ENCODE measurements around the gene CBY3.
"Not testable (repeated sequence)": the region's sequence is repeated elsewhere in the genome, so short reads cannot be mapped to it uniquely, and the experiment has no call there.

Gene CBY3

DNA sequence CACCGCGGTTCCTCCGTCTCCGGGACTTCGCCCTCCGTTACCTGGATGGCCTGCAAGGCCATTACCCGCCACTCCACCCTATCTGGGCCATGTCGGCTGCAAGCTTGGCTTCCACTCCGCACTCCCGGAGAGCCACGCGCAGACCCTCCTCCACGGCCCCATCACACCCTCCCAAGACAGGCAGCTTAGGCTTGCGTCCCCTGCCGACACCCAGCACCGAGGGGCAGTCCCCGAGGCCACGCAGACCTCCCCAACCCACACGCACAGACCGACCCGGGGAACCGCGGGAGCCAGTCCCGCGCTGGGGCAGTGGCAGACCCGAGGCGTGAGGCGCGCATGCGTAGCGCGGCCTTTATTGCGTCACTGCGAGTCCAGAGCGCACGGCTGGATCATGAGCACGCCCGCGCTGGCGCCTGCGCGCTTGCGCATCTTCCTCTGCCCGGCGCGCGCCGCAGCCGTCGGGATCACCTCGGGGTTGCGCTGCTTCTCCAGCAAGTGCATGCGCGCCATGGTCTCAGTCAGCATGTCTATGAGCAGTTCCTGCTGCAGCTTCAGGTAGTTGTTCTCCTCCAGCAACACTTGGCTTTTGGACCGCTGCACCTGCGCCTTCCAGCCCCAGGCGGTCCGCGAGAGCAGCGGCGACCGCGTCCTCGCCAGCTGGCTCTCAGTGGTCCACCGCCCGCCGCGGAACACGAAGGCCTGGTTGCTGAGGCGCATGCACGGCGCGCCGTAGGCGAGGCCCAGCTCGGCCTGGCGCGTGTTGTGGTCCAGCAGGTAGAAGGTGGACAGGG lies 2.4 kb downstream of the CBY3 start:
- DNase-seq (ENCODE audit: low read depth, low spot score) = peak; percentile 82

DNA sequence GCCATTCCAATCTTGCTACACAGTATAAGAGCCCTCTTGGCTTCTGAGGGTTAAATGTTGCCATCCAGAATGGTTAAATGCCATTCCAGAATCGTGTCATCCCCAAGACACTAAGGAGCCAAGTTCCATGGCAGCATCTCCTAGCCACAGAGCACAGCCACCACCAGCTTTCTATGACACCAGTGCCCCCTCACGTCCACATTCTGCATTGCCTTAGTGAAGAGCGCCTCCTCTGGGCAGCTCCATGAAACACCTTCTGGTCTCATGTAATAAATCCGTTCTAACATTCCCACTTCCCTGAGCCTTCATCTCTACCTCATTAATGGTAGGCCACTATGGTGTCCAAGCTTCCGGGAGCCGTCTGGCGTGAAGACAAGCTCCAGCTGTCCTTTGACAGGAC lies 12.4 kb downstream of the CBY3 start:
- peak; percentile 40 for DNase-seq (ENCODE audit: low read depth, low spot score)

DNA sequence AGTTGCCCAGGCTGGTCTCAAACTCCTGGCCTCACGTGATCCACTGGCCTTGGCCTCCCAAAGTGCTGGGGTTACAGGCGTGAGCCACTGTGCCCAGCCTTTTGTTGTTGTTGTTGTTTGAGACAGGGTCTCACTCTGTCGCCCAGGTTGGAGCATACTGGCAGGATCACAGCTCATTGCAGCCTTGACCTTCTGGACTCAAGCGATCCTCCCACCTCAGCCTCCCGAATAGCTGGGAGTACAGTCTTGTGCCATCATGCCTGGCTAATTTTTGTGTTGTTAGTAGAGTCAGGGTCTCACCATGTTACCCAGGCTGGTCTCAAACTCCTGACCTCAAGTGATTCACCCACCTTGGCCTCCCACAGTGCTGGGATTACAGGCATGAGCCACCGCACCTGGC lies 19.2 kb downstream of the CBY3 start:
- DNase-seq (ENCODE audit: low read depth, low spot score) = not testable (repeated sequence)

DNA sequence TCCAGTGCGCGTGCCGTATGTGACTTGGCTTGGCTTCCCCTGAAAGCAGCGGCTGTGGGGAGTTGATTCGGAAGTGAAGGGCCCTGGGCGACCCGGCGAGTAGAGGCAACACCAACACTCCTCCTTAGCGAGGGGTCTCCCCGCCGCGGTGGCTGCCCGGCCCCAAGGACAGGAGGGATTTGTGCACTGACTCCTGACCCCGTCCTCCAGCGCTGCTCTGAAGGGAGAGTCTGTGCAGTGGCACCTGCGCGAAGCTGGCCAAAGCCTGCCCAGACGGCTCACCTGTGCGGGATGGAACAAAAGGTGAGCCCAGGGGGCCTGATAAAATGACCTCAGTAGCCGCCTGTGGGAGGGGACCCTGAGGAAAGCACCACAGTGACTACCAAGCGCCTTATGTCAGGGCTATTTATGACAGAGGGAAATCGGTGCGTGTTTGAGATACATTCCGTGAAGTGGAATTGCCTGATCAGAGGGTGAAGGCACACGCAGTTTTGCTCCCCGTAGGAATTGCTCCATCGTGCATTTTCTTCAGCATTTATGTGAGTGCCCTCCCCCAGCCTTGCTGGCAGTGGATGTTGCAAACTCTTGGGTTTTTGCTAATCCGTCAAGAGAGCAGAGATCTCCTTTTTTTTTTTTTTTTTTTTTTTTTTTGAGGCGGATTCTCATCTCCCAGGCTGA lies 22.5 kb downstream of the CBY3 start:
- DNase-seq (ENCODE audit: low read depth, low spot score) = not testable (repeated sequence)

DNA sequence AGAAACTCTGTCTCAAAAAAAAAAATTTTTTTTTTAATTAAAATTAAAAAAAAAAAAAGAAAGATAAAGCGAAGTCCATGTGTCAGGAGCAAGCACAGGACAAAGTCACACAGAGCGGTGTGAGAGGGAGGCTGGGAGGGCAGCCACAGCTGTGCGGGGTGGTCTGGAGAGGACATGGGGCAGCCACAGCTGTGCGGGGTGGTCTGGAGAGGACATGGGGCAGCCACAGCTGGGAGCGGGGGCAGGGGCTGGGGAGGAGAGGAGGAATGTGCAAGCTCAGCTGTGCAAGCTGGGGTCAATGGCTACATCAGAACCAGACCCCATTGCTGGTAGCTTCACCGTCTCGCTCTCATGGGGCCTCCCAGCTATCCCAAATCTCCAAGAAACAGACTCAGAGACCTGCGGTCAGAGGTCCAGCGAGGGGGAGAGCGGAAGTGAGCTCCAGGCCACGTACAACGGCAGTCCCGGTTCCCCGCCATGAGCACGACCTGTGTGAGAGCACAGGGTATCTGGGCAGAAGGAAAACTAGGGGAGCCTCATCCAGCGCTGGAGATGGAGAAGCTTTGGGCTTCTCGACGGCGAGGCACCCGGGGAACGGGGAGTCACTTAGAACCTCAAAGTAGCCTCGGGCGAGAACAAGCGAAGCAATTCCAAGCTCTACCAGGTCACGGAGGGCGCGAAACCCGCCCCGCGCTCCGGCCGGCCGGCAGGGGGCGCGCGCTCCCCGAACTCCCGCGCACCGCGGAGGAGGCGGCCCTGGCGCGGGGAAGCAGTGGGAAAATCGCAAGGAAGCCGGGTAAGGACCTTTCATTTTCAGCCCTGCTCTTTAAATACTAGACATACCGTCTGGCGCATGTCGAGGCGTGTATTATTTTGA lies 23.3 kb downstream of the CBY3 start:
- not testable (repeated sequence) for DNase-seq (ENCODE audit: low read depth, low spot score)

DNA sequence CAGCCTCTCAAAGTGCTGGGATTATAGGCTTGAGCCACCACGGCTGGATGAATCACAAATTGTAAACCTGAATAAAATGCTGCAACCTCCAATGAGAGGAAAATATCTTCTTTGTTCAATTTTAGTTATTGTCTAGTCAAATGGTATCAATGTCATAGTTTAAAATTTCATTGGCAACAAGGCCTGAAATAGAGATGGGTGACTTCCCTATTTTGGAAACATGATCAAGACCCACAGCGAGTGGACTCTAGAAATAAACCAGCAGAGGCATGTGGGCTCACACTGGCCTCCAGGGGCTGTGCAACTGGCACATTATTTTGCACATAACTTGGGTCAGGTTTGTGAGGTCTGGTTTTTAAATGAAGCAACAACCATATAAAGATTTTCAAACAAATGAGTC lies 27.7 kb downstream of the CBY3 start:
- not testable (repeated sequence) for DNase-seq (ENCODE audit: low read depth, low spot score)

DNA sequence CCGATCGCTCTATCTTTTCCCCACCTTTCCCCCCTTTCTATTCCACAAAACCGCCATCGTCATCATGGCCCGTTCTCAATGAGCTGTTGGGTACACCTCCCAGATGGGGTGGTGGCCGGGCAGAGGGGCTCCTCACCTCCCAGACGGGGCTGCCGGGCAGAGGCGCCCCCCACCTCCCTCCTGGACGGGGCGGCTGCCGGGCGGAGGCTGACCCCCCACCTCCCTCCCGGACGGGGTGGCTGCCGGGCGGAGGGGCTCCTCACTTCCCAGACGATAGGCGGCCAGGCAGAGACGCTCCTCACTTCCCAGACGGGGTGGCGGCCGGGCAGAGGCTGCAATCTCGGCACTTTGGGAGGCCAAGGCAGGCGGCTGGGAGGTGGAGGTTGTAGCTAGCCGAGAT lies 30.6 kb downstream of the CBY3 start:
- DNase-seq (ENCODE audit: low read depth, low spot score) = not testable (repeated sequence)

DNA sequence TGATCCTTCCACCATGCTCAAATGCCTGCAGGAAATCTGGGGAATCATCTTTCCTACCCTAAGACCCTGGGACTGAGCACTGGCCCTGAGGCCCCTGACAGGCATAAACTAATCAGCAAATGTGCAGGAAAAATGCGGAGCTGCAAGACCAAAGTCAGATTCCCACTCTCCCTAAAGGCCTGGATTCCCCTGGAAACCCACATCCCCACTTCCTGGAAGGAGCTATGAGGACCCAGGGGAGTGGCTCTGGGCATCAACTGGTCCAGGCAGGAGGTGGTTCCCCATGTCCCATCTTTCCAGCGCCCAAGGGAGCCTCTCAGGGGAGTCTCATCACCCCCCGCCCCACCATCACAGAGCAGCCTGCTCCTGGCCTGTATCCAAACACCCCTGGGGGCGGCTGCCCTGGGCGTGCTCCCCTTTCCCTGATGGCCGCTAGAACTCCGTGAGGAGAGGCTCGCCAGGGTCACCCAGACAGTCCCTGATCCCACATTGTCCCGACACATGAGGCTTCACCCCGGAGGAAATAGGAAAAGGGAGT lies 31.6 kb downstream of the CBY3 start:
- not testable (repeated sequence) for DNase-seq (ENCODE audit: low read depth, low spot score)

DNA sequence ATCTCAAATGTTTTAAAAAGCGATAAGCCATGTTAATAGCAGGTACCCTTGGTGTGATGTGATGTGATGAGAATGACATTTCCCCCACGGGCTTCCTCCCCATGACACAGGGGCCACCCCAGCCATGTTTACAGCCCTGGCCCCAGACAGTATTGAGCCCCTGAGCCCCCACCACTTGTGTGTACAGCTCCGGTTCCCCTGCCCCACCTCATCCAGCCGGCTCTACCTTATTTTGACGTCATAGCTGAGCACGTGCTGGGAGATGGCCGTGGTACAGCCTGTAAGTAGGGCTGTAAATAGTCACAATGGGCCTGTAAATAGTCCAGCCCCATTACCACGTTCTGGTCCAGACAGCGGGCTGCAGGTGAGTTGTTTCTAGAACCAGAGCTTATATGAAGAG lies 32.4 kb downstream of the CBY3 start:
- no peak for DNase-seq (ENCODE audit: low read depth, low spot score)

DNA sequence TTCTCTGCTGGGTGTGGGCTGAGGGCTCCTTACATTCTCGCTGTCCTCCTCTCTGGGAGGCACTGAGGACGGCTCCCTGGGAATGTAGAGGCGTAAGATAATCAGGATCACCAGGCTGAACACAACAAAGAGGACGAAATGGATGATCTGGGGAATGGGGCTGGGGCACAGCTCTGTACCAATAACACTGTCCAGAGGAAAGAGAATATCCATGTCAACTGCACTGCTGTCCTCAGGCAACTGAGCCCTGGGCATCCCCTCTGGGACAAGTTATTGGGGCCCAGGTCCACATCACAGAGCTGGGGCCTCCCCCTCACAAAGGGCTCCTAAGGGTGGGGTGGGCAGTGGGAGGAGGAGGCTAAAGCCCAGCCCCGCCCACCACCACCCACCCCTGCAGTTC lies 36.1 kb downstream of the CBY3 start:
- DNase-seq (ENCODE audit: low read depth, low spot score) = not testable (repeated sequence)

DNA sequence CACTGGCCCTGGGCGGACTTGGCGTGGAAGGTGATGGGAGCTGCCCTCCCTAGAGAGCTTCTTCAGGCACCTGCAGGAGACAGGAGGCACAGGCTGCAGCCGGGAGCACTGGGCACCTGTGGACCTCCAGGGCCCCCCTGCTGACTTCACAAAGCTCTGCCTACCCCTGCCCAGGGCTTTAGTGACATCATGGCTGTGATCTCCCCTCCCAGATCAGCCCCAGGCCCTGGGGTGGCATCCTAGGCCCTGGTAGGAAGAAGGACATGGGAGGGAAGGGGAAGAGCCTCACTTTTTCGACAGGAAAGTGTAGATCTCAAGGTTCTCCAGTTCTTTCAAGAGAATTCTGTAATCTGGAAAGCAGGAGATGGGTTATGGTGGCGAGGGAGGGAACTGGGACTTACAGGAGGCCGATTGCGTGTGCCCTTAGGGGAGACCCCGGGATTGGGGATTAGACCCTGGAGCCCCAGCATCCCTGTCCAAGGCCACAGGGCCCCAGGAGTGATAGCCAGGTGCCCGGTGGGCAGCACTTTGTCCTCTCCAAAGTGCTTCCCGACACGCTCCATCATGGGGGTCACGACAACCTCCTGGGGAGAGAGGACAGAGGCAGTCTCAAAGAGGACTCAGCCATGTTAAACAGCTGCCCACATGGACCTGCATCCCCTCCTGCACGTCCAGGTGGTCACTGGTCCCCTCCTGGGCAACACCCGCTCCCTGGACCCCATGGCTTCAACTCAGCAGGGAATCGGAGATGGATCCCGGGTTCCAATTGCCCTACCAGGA lies 37.5 kb downstream of the CBY3 start:
- not testable (repeated sequence) for DNase-seq (ENCODE audit: low read depth, low spot score)

DNA sequence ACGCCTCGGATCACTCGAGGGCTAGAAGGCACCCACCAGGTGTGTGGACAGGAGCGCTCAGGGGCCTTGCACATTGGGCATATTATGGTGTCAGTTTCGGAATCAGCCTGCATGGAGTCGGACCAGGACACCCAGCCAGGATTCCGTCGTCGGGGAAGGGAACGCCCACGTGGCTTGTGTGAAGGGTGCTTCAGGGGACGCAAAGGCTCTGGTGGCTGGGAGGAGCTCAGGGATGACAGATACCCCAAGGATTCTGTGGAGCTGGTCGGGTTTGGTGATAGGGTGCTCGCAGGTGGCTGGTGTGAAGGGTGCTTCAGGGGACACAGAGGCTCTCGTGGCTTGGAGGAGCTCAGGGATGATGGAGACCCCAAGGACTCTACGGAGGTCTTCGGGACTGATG lies 38.2 kb downstream of the CBY3 start:
- DNase-seq (ENCODE audit: low read depth, low spot score) = not testable (repeated sequence)

DNA sequence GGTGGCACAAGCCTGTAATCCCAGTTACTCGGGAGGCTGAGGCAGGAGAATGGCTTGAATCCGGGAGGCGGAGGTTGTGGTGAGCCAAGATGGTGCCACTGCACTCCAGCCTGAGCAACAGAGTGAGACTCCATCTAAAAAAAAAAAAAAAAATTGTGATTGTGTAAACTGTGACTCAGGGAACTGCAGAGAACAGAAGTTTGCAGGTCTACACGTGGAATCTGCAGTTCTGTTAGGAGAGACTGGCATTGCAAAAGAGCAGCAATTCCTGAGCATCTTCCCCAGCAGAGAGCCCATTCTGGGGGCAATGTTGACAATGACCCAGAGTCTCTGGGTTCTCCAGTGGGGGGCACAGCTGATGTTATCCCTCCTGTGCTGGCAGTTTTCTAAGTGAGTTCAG lies 39.1 kb downstream of the CBY3 start:
- not testable (repeated sequence) for DNase-seq (ENCODE audit: low read depth, low spot score)

DNA sequence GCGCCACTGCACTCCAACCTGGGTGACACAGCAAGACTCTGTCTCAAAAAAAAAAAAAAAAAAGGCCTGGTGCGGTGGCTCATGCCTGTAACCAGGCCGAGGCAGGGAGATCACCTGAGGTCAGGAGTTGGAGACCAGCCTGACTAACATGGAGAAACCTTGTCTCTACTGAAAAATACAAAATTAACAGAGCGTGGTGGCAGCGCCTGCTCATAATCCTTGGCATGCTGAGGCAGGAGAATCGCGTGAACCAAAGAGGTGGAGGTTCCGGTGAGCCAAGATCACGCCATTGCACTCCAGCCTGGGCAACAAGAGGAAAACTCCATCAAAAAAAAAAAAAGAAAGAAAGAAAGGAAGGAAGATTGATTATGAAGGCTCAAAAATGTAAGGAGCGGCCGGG lies 41.5 kb downstream of the CBY3 start:
- not testable (repeated sequence) for DNase-seq (ENCODE audit: low read depth, low spot score)

DNA sequence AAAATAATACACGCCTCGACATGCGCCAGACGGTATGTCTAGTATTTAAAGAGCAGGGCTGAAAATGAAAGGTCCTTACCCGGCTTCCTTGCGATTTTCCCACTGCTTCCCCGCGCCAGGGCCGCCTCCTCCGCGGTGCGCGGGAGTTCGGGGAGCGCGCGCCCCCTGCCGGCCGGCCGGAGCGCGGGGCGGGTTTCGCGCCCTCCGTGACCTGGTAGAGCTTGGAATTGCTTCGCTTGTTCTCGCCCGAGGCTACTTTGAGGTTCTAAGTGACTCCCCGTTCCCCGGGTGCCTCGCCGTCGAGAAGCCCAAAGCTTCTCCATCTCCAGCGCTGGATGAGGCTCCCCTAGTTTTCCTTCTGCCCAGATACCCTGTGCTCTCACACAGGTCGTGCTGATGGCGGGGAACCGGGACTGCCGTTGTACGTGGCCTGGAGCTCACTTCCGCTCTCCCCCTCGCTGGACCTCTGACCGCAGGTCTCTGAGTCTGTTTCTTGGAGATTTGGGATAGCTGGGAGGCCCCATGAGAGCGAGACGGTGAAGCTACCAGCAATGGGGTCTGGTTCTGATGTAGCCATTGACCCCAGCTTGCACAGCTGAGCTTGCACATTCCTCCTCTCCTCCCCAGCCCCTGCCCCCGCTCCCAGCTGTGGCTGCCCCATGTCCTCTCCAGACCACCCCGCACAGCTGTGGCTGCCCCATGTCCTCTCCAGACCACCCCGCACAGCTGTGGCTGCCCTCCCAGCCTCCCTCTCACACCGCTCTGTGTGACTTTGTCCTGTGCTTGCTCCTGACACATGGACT lies 46.3 kb downstream of the CBY3 start:
- DNase-seq (ENCODE audit: low read depth, low spot score) = not testable (repeated sequence)

DNA sequence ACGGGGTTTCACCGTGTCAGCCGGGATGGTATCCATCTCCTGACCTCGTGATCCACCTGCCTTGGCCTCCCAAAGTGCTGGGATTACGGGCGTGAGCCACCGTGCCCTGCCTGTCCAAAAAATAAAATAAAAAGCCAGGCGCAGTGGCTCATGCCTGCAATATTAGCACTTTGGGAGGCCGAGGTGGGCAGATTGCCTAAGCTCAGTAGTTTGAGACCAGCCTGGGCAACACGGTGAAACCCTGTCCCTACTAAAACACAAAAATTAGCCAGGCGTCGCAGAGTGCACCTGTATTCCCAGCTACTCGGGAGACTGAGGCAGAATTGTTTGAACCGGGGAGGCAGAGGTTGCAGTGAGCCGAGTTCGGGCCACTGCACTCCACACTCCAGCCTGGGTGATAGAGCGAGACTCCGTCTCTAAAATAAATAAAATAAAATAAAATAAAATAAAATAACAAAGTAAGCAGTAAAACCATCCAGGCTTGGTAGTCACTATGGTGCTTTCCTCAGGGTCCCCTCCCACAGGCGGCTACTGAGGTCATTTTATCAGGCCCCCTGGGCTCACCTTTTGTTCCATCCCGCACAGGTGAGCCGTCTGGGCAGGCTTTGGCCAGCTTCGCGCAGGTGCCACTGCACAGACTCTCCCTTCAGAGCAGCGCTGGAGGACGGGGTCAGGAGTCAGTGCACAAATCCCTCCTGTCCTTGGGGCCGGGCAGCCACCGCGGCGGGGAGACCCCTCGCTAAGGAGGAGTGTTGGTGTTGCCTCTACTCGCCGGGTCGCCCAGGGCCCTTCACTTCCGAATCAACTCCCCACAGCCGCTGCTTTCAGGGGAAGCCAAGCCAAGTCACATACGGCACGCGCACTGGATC lies 47.1 kb downstream of the CBY3 start:
- not testable (repeated sequence) for DNase-seq (ENCODE audit: low read depth, low spot score)

Data from iPS DF 19.7 (cell line).